Activated B cell treated with CpG ODN at 0.5 μM for 24 hours (primary cell): Measurements from ENCODE around the gene NPAS3. TPM values are rescaled to one million over a fixed set of nuclear protein-coding genes. Genes with fewer than 3 reads are reported as not detected.

Experiments used
- ATAC-seq: fragments of 200-7000 bp; cut with Tn5 transposase; one replicate; pipeline ENCODE4 v1.10.0; 2021; ENCODE audit warnings: low read depth, mild to moderate bottlenecking, moderate library complexity
- CTCF ChIA-PET: fragments of 350-600 bp; sonication (Branson Sonifier 250); formaldehyde crosslinking; loops from one replicate; lab custom pipeline; 2021; ENCODE audit warnings: antibody characterized with exemption; lab: Charles Lee
- POLR2A ChIA-PET: fragments of 350-600 bp; sonication (Branson Sonifier 250); formaldehyde crosslinking; loops from one replicate; lab custom pipeline; 2021; ENCODE audit warnings: antibody characterized with exemption; lab: Charles Lee
- DNase-seq: peaks from one replicate; pipeline ENCODE4 v3.0.0; 2022
- H3K27ac Mint-ChIP-seq: one replicate; pipeline ENCODE4 v1.8.0; 2020; ENCODE audit warnings: mixed read lengths
- H3K27me3 Mint-ChIP-seq: one replicate; pipeline ENCODE4 v1.8.0; 2021; ENCODE audit warnings: mixed read lengths
- H3K36me3 Mint-ChIP-seq: one replicate; pipeline ENCODE4 v1.8.0; 2021; ENCODE audit warnings: low read depth, mixed read lengths
- H3K4me1 Mint-ChIP-seq: one replicate; pipeline ENCODE4 v1.8.0; 2021; ENCODE audit warnings: mixed read lengths
- H3K4me3 Mint-ChIP-seq: one replicate; pipeline ENCODE4 v1.8.0; 2020; ENCODE audit warnings: mild to moderate bottlenecking, mixed read lengths
- H3K9me3 Mint-ChIP-seq: one replicate; pipeline ENCODE4 v1.8.0; 2020; ENCODE audit warnings: mixed read lengths
- CTCF ChIP-seq: fragments of 200-600 bp; IDR thresholded peaks from one replicate; pipeline ENCODE4 v1.8.0; 2022; ENCODE audit warnings: antibody characterized with exemption, mild to moderate bottlenecking
- intact Hi-C: fragments of 100-400 bp; cut with micrococcal nuclease; formaldehyde crosslinking; loops from one replicate; pipeline ENCODE4 v1.15.1; 2024
- total RNA-seq: library from RNA; stranded (reverse); gene quantifications from 2 replicates; pipeline ENCODE4 v1.2.3, GENCODE V29; 2022

NPAS3 gene
- total RNA-seq, 1 donor from 2014 or later = not detected

DNA sequence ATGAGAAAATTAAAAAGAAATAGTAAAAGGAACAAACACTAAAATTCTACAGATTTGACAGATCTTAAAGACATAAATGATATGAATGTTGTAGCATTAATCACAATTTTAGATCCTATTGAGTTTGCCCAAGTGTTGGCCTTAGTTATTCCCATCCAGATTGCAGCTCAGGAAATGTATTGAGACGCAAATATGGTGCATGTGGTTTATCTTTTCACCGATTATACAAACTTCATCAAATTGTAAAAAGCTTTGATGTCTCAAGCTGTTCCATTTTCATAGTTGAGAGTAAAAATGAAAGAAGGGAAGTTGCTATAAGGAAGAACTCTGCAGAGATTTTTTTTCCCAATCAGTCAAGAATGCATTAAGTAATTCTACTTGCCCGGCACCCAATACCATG lies 683.8 kb downstream of the NPAS3 start:
- CTCF ChIA-PET = interaction anchor here (0.8 kb wide), 1 partner anchor 19 kb away, joined by 3 read pairs; no protein-coding TSS in a partner anchor
- DNase-seq (no peak), ATAC-seq (no peak)
- intact Hi-C loops = no loop called here
- Mint-ChIP-seq H3K9me3 (no peaks in the 10 kb centered on the region), H3K4me3 (no peak overlapping the region), H3K27me3 (no peaks in the 10 kb centered on the region), H3K27ac (no peak overlapping the region), H3K36me3 (no peaks in the 10 kb centered on the region), H3K4me1 (no peaks in the 10 kb centered on the region)
- no peak for TF ChIP-seq CTCF
- POLR2A ChIA-PET = no interaction called here

GRCh38 chr14:33629792-33630191 lies 691.1 kb downstream of the NPAS3 start:
- POLR2A ChIA-PET = no interaction called here
- TF ChIP-seq CTCF = no peak
- Mint-ChIP-seq H3K9me3 (no peaks in the 10 kb centered on the region), H3K27ac (no peak overlapping the region), H3K4me1 (no peaks in the 10 kb centered on the region), H3K4me3 (no peak overlapping the region), H3K27me3 (no peaks in the 10 kb centered on the region), H3K36me3 (no peaks in the 10 kb centered on the region)
- no peak for DNase-seq
- ATAC-seq = no peak
- intact Hi-C loops = no loop called here
- CTCF ChIA-PET = no interaction called here

DNA sequence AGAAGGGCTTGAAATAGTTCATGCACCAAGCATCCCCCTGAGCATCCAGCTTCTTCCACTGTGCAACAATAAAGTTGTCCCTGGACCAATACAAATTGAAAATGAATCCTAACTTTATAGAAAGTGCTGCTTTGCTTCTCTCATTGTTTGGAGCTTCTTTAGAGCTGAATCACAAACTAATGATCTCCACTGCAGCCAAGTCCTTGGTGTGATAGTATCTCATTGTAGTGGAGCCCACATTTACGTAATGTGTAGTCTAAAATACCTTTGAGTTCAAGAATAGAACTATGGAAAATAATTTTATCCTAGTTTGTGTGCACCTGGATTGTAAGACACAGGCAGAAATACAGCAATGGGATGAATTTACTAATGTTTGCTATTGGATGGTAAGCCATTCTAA lies 692.3 kb downstream of the NPAS3 start:
- Mint-ChIP-seq H3K27me3 (no peaks in the 10 kb centered on the region), H3K4me3 (no peak overlapping the region), H3K36me3 (no peaks in the 10 kb centered on the region), H3K4me1 (no peaks in the 10 kb centered on the region), H3K27ac (no peak overlapping the region), H3K9me3 (no peaks in the 10 kb centered on the region)
- DNase-seq = no peak
- TF ChIP-seq CTCF = no peak
- no peak for ATAC-seq
- ChIA-PET POLR2A (no interaction called here), CTCF (no interaction called here)
- intact Hi-C loops = no loop called here

GRCh38 chr14:33631441-33631840 lies 692.8 kb downstream of the NPAS3 start:
- ATAC-seq (no peak), DNase-seq (no peak)
- no peaks in the 10 kb centered on the region for H3K9me3 Mint-ChIP-seq
- H3K4me1 Mint-ChIP-seq = no peaks in the 10 kb centered on the region
- H3K27me3 Mint-ChIP-seq = no peaks in the 10 kb centered on the region
- H3K27ac Mint-ChIP-seq = no peak overlapping the region
- intact Hi-C loops = no loop called here
- ChIA-PET POLR2A (no interaction called here), CTCF (no interaction called here)
- TF ChIP-seq CTCF = no peak
- H3K4me3 Mint-ChIP-seq = no peak overlapping the region
- H3K36me3 Mint-ChIP-seq = no peaks in the 10 kb centered on the region

DNA sequence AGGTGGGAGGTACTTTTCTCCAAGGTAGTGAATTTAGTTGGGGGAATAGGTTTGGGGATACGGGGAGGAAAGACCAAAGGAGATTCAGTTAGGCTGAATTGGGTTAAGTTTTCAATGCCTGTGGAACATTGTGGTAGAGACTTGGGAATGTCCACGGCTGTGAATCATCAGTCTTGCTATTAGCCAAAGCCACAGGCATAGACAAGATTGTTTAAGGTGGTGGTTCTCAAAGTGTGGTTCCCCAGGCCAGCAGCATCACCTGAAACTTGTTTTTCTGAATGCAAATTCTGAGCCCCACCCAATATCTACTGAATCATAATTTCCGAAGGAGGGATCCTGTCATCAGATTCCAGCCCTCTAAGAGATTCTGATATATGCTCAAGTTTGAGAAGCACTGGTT lies 696.0 kb downstream of the NPAS3 start:
- no peak for DNase-seq
- no peaks in the 10 kb centered on the region for H3K9me3 Mint-ChIP-seq
- no peaks in the 10 kb centered on the region for H3K4me1 Mint-ChIP-seq
- intact Hi-C loops = no loop called here
- no peak overlapping the region for H3K4me3 Mint-ChIP-seq
- H3K27me3 Mint-ChIP-seq = no peaks in the 10 kb centered on the region
- TF ChIP-seq CTCF = no peak
- ChIA-PET CTCF (no interaction called here), POLR2A (no interaction called here)
- no peak overlapping the region for H3K27ac Mint-ChIP-seq
- no peaks in the 10 kb centered on the region for H3K36me3 Mint-ChIP-seq
- no peak for ATAC-seq
